Fibroblast of villous mesenchyme (primary cell): Measurements from ENCODE around the gene ZXDC. TPM values are rescaled to one million over a fixed set of nuclear protein-coding genes. Genes with fewer than 3 reads are reported as not detected.
A peak's percentile ranks its signal among the peaks of the same experiment; 100 is the strongest.

Source experiments
- DNase-seq: peaks from one replicate; pipeline ENCODE4 v3.0.0-alpha.2; 2010; ENCODE audit warnings: low read depth
- H3K4me3 ChIP-seq: 2 replicates; pipeline ENCODE4 v1.5.1; 2011; ENCODE audit warnings: low read depth, mild to moderate bottlenecking, low read length
- CTCF ChIP-seq: IDR thresholded peaks from 2 replicates; pipeline ENCODE4 v1.5.1; 2012; ENCODE audit warnings: low read depth, mild to moderate bottlenecking, low read length; ENCODE audit not compliant: insufficient read depth
- total RNA-seq: library from RNA; depleted of rRNA; stranded (reverse); fragments of >200 nt; gene quantifications from 2 replicates; pipeline ENCODE4 v1.2.3, GENCODE V29; 2012

ZXDC gene
- total RNA-seq, 1 donor, result 17.7 TPM

DNA sequence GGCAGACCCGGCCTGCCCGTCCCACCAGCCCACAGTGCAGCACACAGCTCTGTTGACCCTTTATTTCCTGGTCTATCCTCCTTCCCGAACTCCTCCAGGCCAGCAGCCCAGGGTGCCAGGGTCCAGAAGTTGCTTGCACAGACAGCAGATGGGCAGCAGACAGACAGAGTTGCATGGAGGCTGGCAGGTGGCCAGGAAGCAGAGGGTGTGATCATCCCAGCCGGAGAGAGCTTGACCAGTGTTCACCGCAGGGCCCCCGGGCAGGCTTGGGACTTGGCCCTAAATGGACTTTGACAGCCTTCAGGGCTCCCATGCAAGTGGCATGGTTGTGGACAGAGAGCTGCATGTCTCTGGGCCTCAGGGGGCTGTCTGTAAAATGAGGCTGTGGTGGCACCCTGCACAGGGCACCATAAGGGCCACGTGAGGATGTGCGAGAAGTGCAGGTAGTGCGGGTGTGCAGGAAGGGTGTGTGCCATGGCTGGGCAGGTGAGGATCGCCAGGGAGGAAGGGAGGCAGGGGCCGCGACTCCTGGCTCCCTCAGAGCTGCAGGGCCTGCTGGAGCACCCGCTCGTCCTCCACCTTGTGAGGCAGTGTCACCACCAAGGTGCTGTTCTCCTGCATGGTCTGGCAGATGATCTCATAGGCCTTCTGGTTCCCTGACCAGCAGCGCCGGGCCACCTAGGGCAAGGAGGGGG lies 6.3 kb upstream of the ZXDC start:
- no peak overlapping the region for H3K4me3 ChIP-seq
- no peak for TF ChIP-seq CTCF
- DNase-seq, result peak; percentile 57

DNA sequence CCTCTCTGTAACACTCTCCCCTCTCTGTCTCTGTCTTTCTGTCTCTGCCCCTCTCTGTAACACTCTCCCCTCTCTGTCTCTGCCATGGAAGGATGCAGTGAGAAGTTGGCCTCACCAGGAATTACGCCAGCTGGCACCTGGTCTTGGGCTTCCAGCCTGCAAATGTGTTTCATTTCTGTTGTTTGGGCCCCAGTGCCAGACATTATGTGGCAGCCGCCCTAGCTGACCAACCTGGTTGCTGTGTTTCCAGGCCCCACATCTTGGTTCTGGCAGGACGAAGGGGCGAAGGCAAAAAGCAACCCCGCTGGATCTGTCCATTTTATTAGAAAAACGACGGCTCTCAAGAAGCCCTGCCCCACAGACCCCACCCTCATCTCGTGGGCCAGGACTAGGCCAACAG lies 5.2 kb upstream of the ZXDC start:
- no peak for DNase-seq
- no peak for TF ChIP-seq CTCF
- H3K4me3 ChIP-seq, result no peak overlapping the region

DNA sequence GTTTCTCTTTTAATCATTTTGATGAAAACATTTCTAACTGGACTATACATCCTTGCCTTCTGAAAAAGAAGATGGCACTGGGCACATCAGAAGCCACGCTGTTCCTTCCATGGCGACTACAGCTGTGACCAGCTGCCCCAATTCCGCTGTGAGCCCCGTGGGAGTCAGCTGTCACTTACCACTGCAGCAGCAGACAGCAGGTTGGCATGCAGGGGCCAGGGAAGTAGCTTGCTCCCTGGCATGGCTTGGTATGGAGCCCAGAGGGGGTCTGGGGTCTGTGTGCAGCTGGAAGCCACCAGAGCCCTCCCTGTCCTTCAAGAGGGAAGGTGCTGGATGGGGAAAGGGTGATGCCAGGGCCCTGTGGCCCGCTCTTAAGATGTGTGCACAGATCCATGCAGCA lies 4.5 kb upstream of the ZXDC start:
- no peak for DNase-seq
- TF ChIP-seq CTCF, result no peak
- no peak overlapping the region for H3K4me3 ChIP-seq

DNA sequence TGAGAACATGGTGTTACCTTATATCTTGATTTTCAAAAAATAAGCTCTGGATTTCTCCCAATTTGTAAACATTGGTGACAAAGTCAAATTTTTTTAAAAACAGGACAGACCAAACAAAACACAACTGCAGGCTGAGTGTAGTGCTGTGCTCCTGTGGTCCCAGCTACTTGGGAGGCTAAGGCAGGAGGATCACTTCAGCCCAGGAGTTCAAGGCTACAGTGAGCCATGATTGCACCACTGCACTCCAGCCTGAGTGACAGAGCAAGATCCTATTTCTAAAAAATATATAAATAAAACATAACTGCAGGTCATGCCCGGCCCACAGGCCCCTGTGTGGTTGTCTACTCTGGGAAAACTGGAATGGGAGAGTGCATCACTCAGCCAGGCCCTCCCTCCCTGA lies 4.0 kb upstream of the ZXDC start:
- no peak overlapping the region for H3K4me3 ChIP-seq
- no peak for DNase-seq
- no peak for TF ChIP-seq CTCF

GRCh38 chr3:126478581-126479310 lies 3.1 kb upstream of the ZXDC start:
- no peak for TF ChIP-seq CTCF

DNA sequence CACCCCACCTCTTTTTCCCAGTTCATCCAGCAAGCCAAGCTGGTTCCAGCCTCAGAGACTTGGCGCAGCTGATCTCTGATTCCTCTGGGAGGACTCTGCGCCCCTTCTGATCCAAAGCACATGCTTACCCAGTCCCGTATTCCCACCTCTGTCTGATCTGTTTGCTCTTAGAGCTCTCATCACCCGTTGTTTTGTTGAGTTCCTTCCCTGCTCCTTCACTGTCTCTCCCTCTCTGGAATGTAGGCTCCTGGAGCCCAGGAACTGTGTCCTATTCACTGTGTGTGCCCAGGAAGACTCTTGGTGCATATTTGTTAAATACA lies 1.3 kb upstream of the ZXDC start:
- DNase-seq, result no peak
- H3K4me3 ChIP-seq, result no peak overlapping the region
- TF ChIP-seq CTCF, result no peak

More at GRCh38 chr3:126478581-126479310, 3.1 kb upstream of the ZXDC start:
- H3K4me3 ChIP-seq, result no peak overlapping the region
- no peak for DNase-seq
